Activated naive CD8-positive, alpha-beta T cell treated with anti-CD3 and anti-CD28 coated beads, Interleukin-2, amount 50 U/mL, for 16 hours (primary cell): ENCODE results near the gene UBL3.

Experiments
- DNase-seq: peaks from one replicate; pipeline ENCODE4 v3.0.0-alpha.2; 2020; ENCODE audit warnings: low read depth, low spot score

Gene UBL3

GRCh38 chr13:29758531-29759114 lies 91.8 kb downstream of the UBL3 start:
- DNase-seq: peak; percentile 7

GRCh38 chr13:29756506-29756905 lies 93.9 kb downstream of the UBL3 start:
- DNase-seq: no peak

GRCh38 chr13:29754473-29754806 lies 96.0 kb downstream of the UBL3 start:
- no peak for DNase-seq

GRCh38 chr13:29753618-29754472 lies 96.6 kb downstream of the UBL3 start:
- no peak for DNase-seq

GRCh38 chr13:29752175-29752574 lies 98.2 kb downstream of the UBL3 start:
- DNase-seq: no peak

- no peak for DNase-seq
Observed at GRCh38 chr13:29750183-29750530, 100.3 kb downstream of the UBL3 start.

GRCh38 chr13:29749401-29750182 lies 100.8 kb downstream of the UBL3 start:
- DNase-seq: no peak

GRCh38 chr13:29748097-29748496 lies 102.3 kb downstream of the UBL3 start:
- DNase-seq: no peak

- no peak for DNase-seq
Observed at GRCh38 chr13:29746148-29746677, 104.2 kb downstream of the UBL3 start.

GRCh38 chr13:29745704-29746103 lies 104.7 kb downstream of the UBL3 start:
- DNase-seq: no peak

- no peak for DNase-seq
Observed at GRCh38 chr13:29743201-29743786, 107.1 kb downstream of the UBL3 start.

- DNase-seq: no peak
Observed at GRCh38 chr13:29740961-29741360, 109.5 kb downstream of the UBL3 start.

- DNase-seq: no peak
Observed at GRCh38 chr13:29737061-29737460, 113.4 kb downstream of the UBL3 start.

GRCh38 chr13:29733147-29733611 lies 117.2 kb downstream of the UBL3 start:
- no peak for DNase-seq

GRCh38 chr13:29730253-29730652 lies 120.2 kb downstream of the UBL3 start:
- no peak for DNase-seq

GRCh38 chr13:29722415-29722814 lies 128.0 kb downstream of the UBL3 start:
- DNase-seq: no peak

- no peak for DNase-seq
Observed at GRCh38 chr13:29721766-29722165, 128.7 kb downstream of the UBL3 start.

GRCh38 chr13:29718694-29719093 lies 131.7 kb downstream of the UBL3 start:
- DNase-seq: no peak

GRCh38 chr13:29716493-29716892 lies 133.9 kb downstream of the UBL3 start:
- DNase-seq: no peak
